Ishikawa (cell line): ENCODE measurements around the gene CTR9.

ENCODE experiments used
- CEBPB ChIP-seq: IDR thresholded peaks from 2 replicates; pipeline ENCODE4 v1.6.1; 2012
- CREB1 ChIP-seq: IDR thresholded peaks from 2 replicates; pipeline ENCODE4 v1.6.1; 2012; ENCODE audit warnings: low read depth
- EGR1 ChIP-seq: IDR thresholded peaks from 2 replicates; pipeline ENCODE4 v1.6.1; 2012
- EP300 ChIP-seq: IDR thresholded peaks from 2 replicates; pipeline ENCODE4 v1.6.1; 2012; ENCODE audit warnings: borderline replicate concordance
- FOXM1 ChIP-seq: IDR thresholded peaks from 2 replicates; pipeline ENCODE4 v1.6.1; 2012; ENCODE audit warnings: low read depth, borderline replicate concordance
- MAX ChIP-seq: IDR thresholded peaks from 2 replicates; pipeline ENCODE4 v1.6.1; 2012
- NFIC ChIP-seq: IDR thresholded peaks from 2 replicates; pipeline ENCODE4 v1.6.1; 2012
- RAD21 ChIP-seq: IDR thresholded peaks from 2 replicates; pipeline ENCODE4 v1.6.1; 2012; ENCODE audit warnings: low read depth
- REST ChIP-seq: IDR thresholded peaks from 2 replicates; pipeline ENCODE4 v1.6.1; 2012; ENCODE audit warnings: low read depth, mild to moderate bottlenecking
- TAF1 ChIP-seq: IDR thresholded peaks from 2 replicates; pipeline ENCODE4 v1.6.1; 2012; ENCODE audit warnings: low read depth, mild to moderate bottlenecking
- TCF12 ChIP-seq: IDR thresholded peaks from 2 replicates; pipeline ENCODE4 v1.6.1; 2012; ENCODE audit warnings: low read depth
- TEAD4 ChIP-seq: IDR thresholded peaks from 2 replicates; pipeline ENCODE4 v1.6.1; 2012
- USF1 ChIP-seq: IDR thresholded peaks from 2 replicates; pipeline ENCODE4 v1.6.1; 2012
- YY1 ChIP-seq: IDR thresholded peaks from 2 replicates; pipeline ENCODE4 v1.6.1; 2012; ENCODE audit warnings: low read depth
- ZBTB7A ChIP-seq: IDR thresholded peaks from 2 replicates; pipeline ENCODE4 v1.6.1; 2012; ENCODE audit warnings: low read depth

Gene CTR9

GRCh38 chr11:10785146-10785474, 34.1 kb downstream of the CTR9 start:
- TF ChIP-seq RAD21 (no peak), TEAD4 (no peak), NFIC (no peak), CREB1 (no peak), ZBTB7A (no peak), TCF12 (no peak), USF1 (no peak), FOXM1 (no peak), EP300 (no peak), REST (no peak)

GRCh38 chr11:10786451-10786850, 35.4 kb downstream of the CTR9 start:
- TF ChIP-seq USF1 (no peak), REST (no peak), NFIC (no peak), YY1 (no peak), EP300 (no peak), FOXM1 (no peak), CREB1 (no peak), TAF1 (no peak), TEAD4 (no peak), RAD21 (no peak), MAX (no peak), ZBTB7A (no peak), CEBPB (no peak), EGR1 (no peak), TCF12 (no peak)

- peak; percentile 72; the same call in 1 of the 2 replicates for TF ChIP-seq ZBTB7A
- no peak for TF ChIP-seq YY1
- TF ChIP-seq REST, result no peak
- peak; percentile 97 for TF ChIP-seq RAD21
These were observed 41.5 kb downstream of the CTR9 start for GRCh38 chr11:10792385-10793068.

GRCh38 chr11:10793470-10794255, 42.6 kb downstream of the CTR9 start:
- no peak for TF ChIP-seq USF1
- no peak for TF ChIP-seq ZBTB7A
- TF ChIP-seq FOXM1, result no peak
- TF ChIP-seq TAF1, result no peak
- no peak for TF ChIP-seq YY1
- no peak for TF ChIP-seq TCF12
- no peak for TF ChIP-seq REST
- no peak for TF ChIP-seq EP300
- no peak for TF ChIP-seq NFIC
- no peak for TF ChIP-seq EGR1
- TF ChIP-seq RAD21, result no peak
- no peak for TF ChIP-seq TEAD4
- TF ChIP-seq CEBPB, result no peak
- TF ChIP-seq CREB1, result no peak
- no peak for TF ChIP-seq MAX
